IPS-NIHi11 (cell line): ENCODE results near the gene ABHD17C.
A peak's percentile ranks its signal among the peaks of the same experiment; 100 is the strongest.
"Not testable (repeated sequence)": the region's sequence is repeated elsewhere in the genome, so short reads cannot be mapped to it uniquely, and the experiment has no call there.

Experiments
- DNase-seq: peaks from one replicate; pipeline ENCODE4 v3.0.0; 2012; ENCODE audit warnings: mixed read lengths, low spot score

ABHD17C gene

GRCh38 chr15:80730926-80731325 lies 35.8 kb downstream of the ABHD17C start:
- DNase-seq = no peak

- no peak for DNase-seq
These were observed 37.1 kb downstream of the ABHD17C start for GRCh38 chr15:80732167-80732566.

- no peak for DNase-seq
These were observed 37.7 kb downstream of the ABHD17C start for GRCh38 chr15:80732818-80733217.

- DNase-seq = no peak
These were observed 38.4 kb downstream of the ABHD17C start for GRCh38 chr15:80733460-80733859.

GRCh38 chr15:80735344-80735743 lies 40.2 kb downstream of the ABHD17C start:
- DNase-seq = no peak

- no peak for DNase-seq
These were observed 41.5 kb downstream of the ABHD17C start for GRCh38 chr15:80736560-80736959.

- no peak for DNase-seq
These were observed 44.8 kb downstream of the ABHD17C start for GRCh38 chr15:80739919-80740318.

- DNase-seq = no peak
These were observed 47.0 kb downstream of the ABHD17C start for GRCh38 chr15:80742081-80742480.

- DNase-seq = no peak
These were observed 48.2 kb downstream of the ABHD17C start for GRCh38 chr15:80743189-80743833.

GRCh38 chr15:80744415-80744814 lies 49.3 kb downstream of the ABHD17C start:
- DNase-seq = no peak

- no peak for DNase-seq
These were observed 49.7 kb downstream of the ABHD17C start for GRCh38 chr15:80744826-80745225.

GRCh38 chr15:80745888-80746287 lies 50.8 kb downstream of the ABHD17C start:
- DNase-seq = no peak

GRCh38 chr15:80747317-80748053 lies 52.4 kb downstream of the ABHD17C start:
- peak; percentile 23 for DNase-seq

- DNase-seq = no peak
These were observed 54.5 kb downstream of the ABHD17C start for GRCh38 chr15:80749589-80749988.

GRCh38 chr15:80750575-80750974 lies 55.5 kb downstream of the ABHD17C start:
- DNase-seq = no peak

GRCh38 chr15:80752204-80752603 lies 57.1 kb downstream of the ABHD17C start:
- no peak for DNase-seq

- DNase-seq = no peak
These were observed 58.1 kb downstream of the ABHD17C start for GRCh38 chr15:80753161-80753560.

- no peak for DNase-seq
These were observed 58.9 kb downstream of the ABHD17C start for GRCh38 chr15:80754014-80754413.

- DNase-seq = no peak
These were observed 60.8 kb downstream of the ABHD17C start for GRCh38 chr15:80755885-80756284.

GRCh38 chr15:80758130-80758745 lies 63.1 kb downstream of the ABHD17C start:
- no peak for DNase-seq

GRCh38 chr15:80760960-80761359 lies 65.8 kb downstream of the ABHD17C start:
- DNase-seq = no peak

- no peak for DNase-seq
These were observed 66.6 kb downstream of the ABHD17C start for GRCh38 chr15:80761754-80762153.

- DNase-seq = not testable (repeated sequence)
These were observed 68.1 kb downstream of the ABHD17C start for GRCh38 chr15:80763235-80763634.
